GM18951 (cell line): Measurements from ENCODE around the gene TMEM145.
"Not testable (repeated sequence)": the region's sequence is repeated elsewhere in the genome, so short reads cannot be mapped to it uniquely, and the experiment has no call there.

Experiments
- POLR2A ChIP-seq: IDR thresholded peaks from 4 replicates; pipeline ENCODE4 v1.6.1; 2011; ENCODE audit warnings: mild to moderate bottlenecking; ENCODE audit not compliant: insufficient read length, insufficient read depth; ENCODE audit errors: extremely low read depth
- in situ Hi-C: fragments of 300-500 bp; cut with MboI; formaldehyde crosslinking; loops from one replicate; pipeline ENCODE4 v1.12.0; 2022; ENCODE audit warnings: low sequenced_read_pairs, mixed read lengths, inconsistent platforms; ENCODE audit not compliant: unreplicated experiment

Gene TMEM145

GRCh38 chr19:42313096-42313839, at the start of gene TMEM145:
TMEM145 (plus strand) TSS chr19:42313309; CDS start chr19:42313377, 68 bp downstream.
- TF ChIP-seq POLR2A, result no peak
- in situ Hi-C loops, result no loop called here

DNA sequence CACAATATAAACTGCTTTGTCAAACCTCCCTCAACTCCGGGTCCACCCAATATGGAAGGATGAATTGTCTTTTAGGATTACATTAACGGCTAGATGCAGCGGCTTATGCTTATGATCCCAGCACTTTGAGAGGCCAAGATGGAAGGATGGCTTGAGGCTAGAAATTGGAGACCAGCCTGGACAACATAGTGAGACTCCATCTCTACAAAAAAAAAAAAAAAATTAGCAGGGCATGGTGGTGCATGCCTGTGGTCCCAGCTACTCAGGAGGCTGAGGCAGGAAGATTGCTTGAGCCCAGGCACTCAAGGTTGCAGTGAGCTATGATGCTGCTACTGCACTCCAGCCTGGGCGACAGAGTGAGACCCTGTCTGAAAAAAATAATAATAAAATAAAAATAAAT, 47.0 kb upstream of the TMEM145 start:
- in situ Hi-C loops, result not testable (repeated sequence)

DNA sequence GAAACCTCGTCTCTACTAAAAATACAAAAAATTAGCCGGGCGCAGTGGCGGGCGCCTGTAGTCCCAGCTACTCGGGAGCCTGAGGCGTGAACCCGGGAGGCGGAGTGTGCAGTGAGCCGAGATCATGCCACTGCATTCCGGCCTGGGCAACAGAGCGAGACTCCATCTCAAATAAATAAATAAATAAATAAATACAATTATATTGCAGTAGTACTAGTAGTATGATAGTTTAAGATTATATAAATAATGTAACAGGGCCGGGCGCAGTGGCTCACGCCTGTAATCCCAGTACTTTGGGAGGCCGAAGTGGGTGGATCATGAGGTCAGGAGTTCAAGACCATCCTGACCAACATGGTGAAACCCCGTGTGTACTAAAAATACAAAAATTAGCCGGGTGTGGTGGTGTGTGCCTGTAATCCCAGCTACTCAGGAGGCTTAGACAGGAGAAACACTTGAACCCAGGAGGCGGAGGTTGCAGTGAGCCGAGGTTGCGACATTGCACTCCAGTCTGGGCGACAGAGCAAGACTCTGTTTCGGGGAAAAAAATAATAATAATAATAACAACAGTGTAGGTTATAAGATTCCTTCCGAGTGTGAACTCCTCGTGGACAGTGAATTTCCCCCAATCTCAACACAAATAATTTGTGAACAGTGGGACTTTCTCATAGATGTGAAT, 46.0 kb upstream of the TMEM145 start:
- in situ Hi-C loops, result not testable (repeated sequence)

- in situ Hi-C loops, result no loop called here
- no peak for TF ChIP-seq POLR2A
Measured at GRCh38 chr19:42267644-42268141, 45.4 kb upstream of the TMEM145 start.

- in situ Hi-C loops, result no loop called here
Measured at GRCh38 chr19:42268142-42268703, 44.9 kb upstream of the TMEM145 start.

DNA sequence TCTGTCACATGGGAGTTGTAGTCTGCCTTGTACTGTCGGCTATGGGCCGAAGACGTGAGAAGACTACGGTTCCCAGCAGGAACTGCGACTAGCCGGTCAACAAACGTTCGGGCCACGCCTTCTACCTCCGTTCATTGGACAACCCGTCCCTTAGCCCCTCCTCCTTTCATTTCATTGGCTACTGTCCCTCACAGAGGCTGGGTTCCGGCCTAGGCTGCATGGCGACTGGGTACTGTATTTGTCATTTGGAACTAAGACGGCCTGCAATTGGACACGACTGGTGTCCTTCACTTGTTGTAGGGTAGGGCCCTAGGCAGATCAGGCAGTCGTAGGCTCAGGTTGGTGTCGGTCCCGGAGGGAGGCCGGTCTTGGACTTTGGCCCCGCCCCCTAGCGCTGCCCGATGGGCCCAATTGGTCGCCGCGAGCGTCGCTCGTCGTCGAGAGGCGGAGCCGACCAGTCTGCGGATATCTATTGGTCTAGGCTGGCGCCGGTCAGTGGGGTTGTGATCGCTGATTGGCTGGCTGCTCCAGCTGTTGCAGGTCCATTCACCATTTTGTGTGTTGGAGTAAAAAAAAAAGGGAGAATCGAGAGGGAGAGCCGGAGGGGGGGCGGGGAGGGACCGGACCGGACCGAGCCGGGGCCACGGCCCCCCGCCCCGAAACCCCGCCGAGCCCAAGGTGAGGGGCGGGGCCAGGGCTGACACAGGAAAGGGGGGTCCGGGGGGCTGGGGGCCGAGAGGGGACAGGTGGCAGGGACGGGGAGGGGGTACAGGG, 44.2 kb upstream of the TMEM145 start, which contains the start of gene CIC:
Gene CIC (plus strand): TSS at position 549 of the 774 bp plus-strand sequence. CDS start 2,532 bp downstream, outside the sequence.
- in situ Hi-C loops, result no loop called here
- TF ChIP-seq POLR2A, result no peak

More at GRCh38 chr19:42268142-42268703, 44.9 kb upstream of the TMEM145 start:
- peak; percentile 64 for TF ChIP-seq POLR2A

DNA sequence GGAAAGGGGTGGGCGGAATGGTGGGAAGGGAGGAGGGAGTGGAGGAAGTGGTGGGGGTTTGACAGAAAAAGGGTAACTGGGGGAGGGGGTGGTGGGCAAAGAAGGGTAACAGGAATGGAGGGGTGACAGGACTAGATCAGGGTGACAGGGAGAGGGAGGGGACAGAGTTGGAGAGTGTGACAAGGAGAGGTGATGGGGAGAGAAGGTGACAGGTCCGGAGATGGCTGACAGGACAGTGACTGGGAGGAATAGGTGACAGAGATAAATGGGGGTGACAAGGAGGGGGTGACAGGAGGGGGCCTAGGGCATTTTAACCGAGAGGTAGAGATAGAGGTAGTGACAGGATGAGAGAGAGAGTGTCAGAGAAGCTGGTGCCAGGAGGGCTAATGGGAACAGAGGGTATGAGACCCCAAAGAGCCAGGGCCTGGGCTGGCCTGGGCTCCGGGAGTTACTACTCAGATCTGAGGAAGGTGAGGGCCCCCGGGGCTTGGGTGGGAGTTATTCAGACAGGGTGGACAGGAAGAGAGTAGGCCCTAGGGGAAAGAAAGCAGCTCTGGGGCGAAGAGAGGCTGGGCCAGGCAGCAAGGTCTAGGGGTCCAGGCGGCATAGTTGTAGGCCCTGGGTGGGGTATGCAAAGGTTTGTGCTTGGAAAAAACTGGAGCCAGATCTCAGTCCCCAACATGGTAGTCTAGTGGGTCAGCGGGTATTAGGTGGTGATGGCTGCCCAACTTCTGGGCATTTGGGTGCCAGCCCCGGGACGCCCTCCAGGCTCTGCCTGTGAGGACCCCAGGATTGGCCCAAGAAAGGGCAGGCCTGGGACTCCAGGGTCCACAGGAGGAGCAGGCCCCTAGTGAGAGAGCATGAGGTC, 43.4 kb upstream of the TMEM145 start:
- in situ Hi-C loops, result no loop called here
- no peak for TF ChIP-seq POLR2A

DNA sequence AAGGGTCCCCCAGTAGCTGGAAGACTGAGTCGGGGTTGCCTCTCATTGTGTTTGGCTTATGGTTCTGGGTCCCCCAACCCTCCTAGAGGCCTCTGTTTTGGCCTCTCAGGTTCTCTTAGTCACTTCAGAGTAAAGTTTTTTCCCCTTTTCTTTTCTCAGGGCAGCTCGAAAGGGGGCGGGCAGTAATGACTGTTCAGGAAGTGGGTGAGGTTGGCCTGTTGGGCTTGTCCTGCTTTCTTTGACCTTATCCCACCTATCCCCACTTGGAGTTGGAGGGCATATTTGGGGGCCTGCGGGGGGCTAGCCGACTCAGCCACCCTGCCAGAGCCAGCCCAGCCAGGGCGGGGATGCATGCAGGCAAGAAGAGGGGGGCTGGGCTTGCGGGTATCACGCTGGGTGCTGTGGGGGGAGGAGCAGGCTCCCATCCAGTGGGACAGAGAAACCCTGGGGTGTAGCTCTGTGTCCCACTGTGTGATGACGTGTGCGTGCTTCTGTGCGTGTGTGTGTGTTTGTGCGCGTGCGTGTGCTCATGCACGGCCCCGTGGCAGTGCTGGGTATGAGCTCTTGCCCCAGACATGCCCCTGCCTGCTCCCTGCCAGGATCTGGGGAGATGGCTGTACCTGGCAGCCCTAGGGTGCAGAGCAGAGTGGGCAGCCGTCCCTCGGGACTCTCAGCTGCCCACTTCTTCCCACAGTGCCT, 42.6 kb upstream of the TMEM145 start:
- in situ Hi-C loops, result no loop called here
- peak; percentile 55 for TF ChIP-seq POLR2A

DNA sequence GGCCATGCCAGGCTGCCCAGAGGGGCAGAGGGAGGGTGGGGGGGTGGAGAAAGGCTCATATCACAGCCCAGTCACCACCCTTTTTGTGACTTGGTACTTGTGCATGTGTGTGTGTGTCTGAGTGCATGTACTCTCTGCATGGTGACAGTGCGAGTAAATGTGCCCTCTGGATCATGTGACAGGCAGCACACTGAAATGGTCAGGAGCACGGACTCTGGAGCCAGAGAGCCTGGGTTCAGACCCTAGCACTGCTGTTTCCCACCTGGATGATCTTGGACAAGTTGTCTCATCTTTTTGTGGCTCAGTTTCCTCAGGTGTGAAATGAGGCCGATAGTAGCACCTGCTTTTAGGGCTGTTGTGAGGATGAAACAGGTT, 42.1 kb upstream of the TMEM145 start:
- TF ChIP-seq POLR2A, result no peak
- in situ Hi-C loops, result no loop called here

DNA sequence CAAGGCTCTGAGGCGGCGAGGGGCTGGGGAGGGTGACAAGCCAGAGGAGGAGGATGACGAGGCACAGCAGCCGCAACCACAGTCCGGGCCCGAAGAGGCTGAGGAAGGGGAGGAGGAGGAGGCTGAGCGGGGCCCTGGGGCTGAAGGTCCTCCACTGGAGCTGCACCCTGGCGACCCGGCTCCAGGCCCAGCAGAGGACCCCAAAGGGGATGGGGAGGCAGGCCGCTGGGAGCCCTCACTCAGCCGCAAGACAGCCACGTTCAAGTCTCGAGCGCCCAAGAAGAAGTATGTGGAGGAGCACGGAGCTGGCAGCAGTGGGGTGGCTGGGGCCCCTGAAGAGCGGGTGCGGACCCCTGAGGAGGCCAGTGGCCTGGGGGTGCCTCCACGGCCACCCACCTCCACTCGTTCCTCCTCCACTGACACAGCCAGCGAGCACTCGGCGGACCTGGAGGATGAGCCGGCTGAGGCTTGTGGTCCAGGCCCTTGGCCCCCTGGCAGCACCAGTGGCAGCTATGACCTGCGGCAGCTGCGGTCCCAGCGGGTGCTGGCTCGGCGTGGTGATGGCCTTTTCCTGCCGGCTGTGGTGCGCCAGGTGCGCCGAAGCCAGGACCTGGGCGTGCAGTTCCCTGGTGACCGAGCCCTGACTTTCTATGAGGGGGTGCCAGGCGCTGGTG, 41.1 kb upstream of the TMEM145 start:
- no peak for TF ChIP-seq POLR2A
- in situ Hi-C loops, result no loop called here

DNA sequence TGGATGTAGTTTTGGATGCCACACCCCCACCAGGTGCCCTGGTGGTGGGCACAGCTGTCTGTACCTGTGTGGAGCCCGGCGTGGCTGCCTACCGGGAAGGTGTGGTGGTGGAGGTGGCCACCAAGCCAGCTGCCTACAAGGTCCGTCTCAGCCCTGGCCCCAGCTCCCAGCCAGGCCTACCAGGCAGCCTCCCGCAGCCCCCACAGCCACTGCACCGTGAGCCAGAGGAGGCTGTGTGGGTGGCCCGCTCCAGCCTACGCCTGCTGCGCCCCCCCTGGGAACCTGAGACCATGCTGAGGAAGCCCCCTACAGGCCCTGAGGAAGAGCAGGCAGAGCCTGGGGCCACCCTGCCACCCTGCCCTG, 40.6 kb upstream of the TMEM145 start:
- in situ Hi-C loops, result no loop called here
- no peak for TF ChIP-seq POLR2A
